Fibroblast of the conjunctiva (primary cell): Measurements from ENCODE around the gene SPEF1.

Source experiments
- DNase-seq: peaks from one replicate; pipeline ENCODE4 v3.0.0-alpha.2; 2010; ENCODE audit warnings: low read depth

The SPEF1 gene

GRCh38 chr20:3748073-3748472 lies 33.2 kb downstream of the SPEF1 start:
- no peak for DNase-seq

- DNase-seq = no peak
Observed at GRCh38 chr20:3747471-3747870, 33.8 kb downstream of the SPEF1 start.

GRCh38 chr20:3745686-3746173 lies 35.5 kb downstream of the SPEF1 start:
- no peak for DNase-seq

- DNase-seq = no peak
Observed at GRCh38 chr20:3744806-3745685, 36.2 kb downstream of the SPEF1 start.

- DNase-seq = no peak
Observed at GRCh38 chr20:3744037-3744436, 37.2 kb downstream of the SPEF1 start.

- DNase-seq = no peak
Observed at GRCh38 chr20:3743251-3743650, 38.0 kb downstream of the SPEF1 start.

GRCh38 chr20:3741836-3742458 lies 39.3 kb downstream of the SPEF1 start:
- no peak for DNase-seq

GRCh38 chr20:3740615-3741301 lies 40.5 kb downstream of the SPEF1 start:
- no peak for DNase-seq

GRCh38 chr20:3739926-3740451 lies 41.3 kb downstream of the SPEF1 start:
- DNase-seq = no peak

- no peak for DNase-seq
Observed at GRCh38 chr20:3739054-3739925, 42.0 kb downstream of the SPEF1 start.

GRCh38 chr20:3738111-3739053 lies 42.9 kb downstream of the SPEF1 start:
- no peak for DNase-seq

GRCh38 chr20:3735768-3736167 lies 45.5 kb downstream of the SPEF1 start:
- no peak for DNase-seq

- no peak for DNase-seq
Observed at GRCh38 chr20:3734111-3734843, 47.0 kb downstream of the SPEF1 start.

- no peak for DNase-seq
Observed at GRCh38 chr20:3733119-3733995, 47.9 kb downstream of the SPEF1 start.

GRCh38 chr20:3732327-3733118 lies 48.7 kb downstream of the SPEF1 start, which contains the start of gene HSPA12B:
Gene HSPA12B (plus strand): TSS chr20:3732685. CDS start chr20:3738675, 5,990 bp downstream.
- DNase-seq = no peak

- no peak for DNase-seq
Observed at GRCh38 chr20:3731944-3732326, 49.3 kb downstream of the SPEF1 start.

GRCh38 chr20:3730803-3731672 lies 50.2 kb downstream of the SPEF1 start:
- no peak for DNase-seq
